Limb (tissue), 2 donors: Measurements from ENCODE around the gene GLRA3.

Source experiments
- DNase-seq, 2 donors: peaks; one replicate each; pipeline ENCODE4 v3.0.0-alpha.2; 2016; ENCODE audit errors: extremely low spot score in 2 of 2

GLRA3 gene

GRCh38 chr4:174596513-174596912 lies 232.5 kb downstream of the GLRA3 start:
- DNase-seq = no peak

GRCh38 chr4:174595141-174595929 lies 233.7 kb downstream of the GLRA3 start:
- DNase-seq = no peak

- no peak for DNase-seq
Measured at GRCh38 chr4:174593701-174594100, 235.3 kb downstream of the GLRA3 start.

GRCh38 chr4:174592985-174593335 lies 236.1 kb downstream of the GLRA3 start:
- no peak for DNase-seq

- DNase-seq = no peak
Measured at GRCh38 chr4:174592256-174592984, 236.6 kb downstream of the GLRA3 start.

GRCh38 chr4:174591243-174592021 lies 237.6 kb downstream of the GLRA3 start:
- DNase-seq = no peak

- DNase-seq = no peak
Measured at GRCh38 chr4:174590336-174590735, 238.7 kb downstream of the GLRA3 start.
